HepG2 (cell line): Measurements from ENCODE around the gene CRYGA. TPM values are rescaled to one million over a fixed set of nuclear protein-coding genes. Genes with fewer than 3 reads are reported as not detected.

Experiments
- ATAC-seq: fragments of 200-7000 bp; cut with Tn5 transposase; 3 replicates; pipeline ENCODE4 v1.9.1; 2020; ENCODE audit warnings: mild to moderate bottlenecking, moderate library complexity
- BruUV-seq: library from RNA; stranded (reverse); fragments of 400-500 nt; replicated peaks from 2 replicates; lab custom pipeline; 2021; lab: Mats Ljungman, UMichigan
- CTCF ChIA-PET: fragments of 300-600 bp; formaldehyde crosslinking; extraction: SDS; loops from one replicate; lab custom pipeline; 2021; ENCODE audit warnings: low total read pairs, inconsistent platforms, low intra/inter-chr PET ratio; lab: Yijun Ruan, JAX
- POLR2A ChIA-PET: fragments of 350-600 bp; sonication (Branson Sonifier 250); formaldehyde crosslinking; loops from one replicate; lab custom pipeline; 2020; ENCODE audit warnings: antibody characterized with exemption, inconsistent platforms; lab: Yijun Ruan, JAX
- DNase-seq: peaks from one replicate; pipeline ENCODE4 v3.0.0-alpha.2; 2015; ENCODE audit warnings: low spot score
- FAIRE-seq: peaks from 3 replicates; lab custom pipeline; 2011; peaks lifted over from hg19 to GRCh38; lab: Jason Lieb, UNC
- H2AFZ ChIP-seq: one replicate; pipeline ENCODE4 v1.6.1; 2011; ENCODE audit warnings: low read length, inconsistent platforms
- H3K27ac ChIP-seq: fragments of 300-600 bp; 3 replicates; pipeline ENCODE4 v1.8.0; 2011; ENCODE audit warnings: mixed run types, mild to moderate bottlenecking, mixed read lengths, low read length, inconsistent platforms; ENCODE audit not compliant: insufficient read depth; ENCODE audit errors: extremely low read length
- H3K27me3 ChIP-seq, 2 experiments: fragments of 200-600 bp in 1 of 2; 2 replicates in 1 of 2; 3 replicates in 1 of 2; pipeline versions ENCODE4 v1.6.0 to v1.8.0; 2011; ENCODE audit warnings: low read length in 2 of 2, mild to moderate bottlenecking in 2 of 2, moderate library complexity in 2 of 2, inconsistent platforms in 1 of 2; ENCODE audit not compliant: insufficient read depth in 2 of 2, control insufficient read depth in 1 of 2
- H3K36me3 ChIP-seq, 2 experiments: fragments of 200-600 bp in 1 of 2; replicated peaks in 1 of 2; 2 replicates in 1 of 2; 3 replicates in 1 of 2; pipeline versions ENCODE4 v1.5.1 to v1.8.0; 2011; ENCODE audit warnings: low read length in 2 of 2, inconsistent platforms in 1 of 2; ENCODE audit not compliant: insufficient read depth in 2 of 2, control insufficient read depth in 1 of 2
- H3K4me1 ChIP-seq: 2 replicates; pipeline ENCODE4 v1.5.1; 2012; ENCODE audit warnings: low read length, inconsistent platforms; ENCODE audit not compliant: insufficient read depth
- H3K4me2 ChIP-seq: 2 replicates; pipeline ENCODE4 v1.6.0; 2011; ENCODE audit warnings: low read depth, low read length, inconsistent platforms
- H3K4me3 ChIP-seq, 3 experiments: fragments of 200-600 bp in 1 of 3; sonication (generic), shearing (Covaris generic) in 1 of 3; replicated peaks in 1 of 3; 2 replicates each; pipeline ENCODE4 v1.5.1; 2011 to 2016; ENCODE audit warnings: low read length in 3 of 3, inconsistent platforms in 2 of 3, low read depth in 2 of 3, mild to moderate bottlenecking in 2 of 3, control low read depth in 1 of 3, mixed read lengths in 1 of 3; ENCODE audit not compliant: insufficient read depth in 1 of 3
- H3K79me2 ChIP-seq: one replicate; pipeline ENCODE4 v1.6.1; 2011; ENCODE audit warnings: low read length, inconsistent platforms; ENCODE audit not compliant: insufficient read depth
- H3K9ac ChIP-seq: 2 replicates; pipeline ENCODE4 v1.6.0; 2011; ENCODE audit warnings: mild to moderate bottlenecking, low read depth, low read length, inconsistent platforms; ENCODE audit not compliant: insufficient read depth
- H3K9me3 ChIP-seq: 2 replicates; pipeline ENCODE4 v1.5.1; 2012; ENCODE audit warnings: mild to moderate bottlenecking, low read length
- H4K20me1 ChIP-seq: 2 replicates; pipeline ENCODE4 v1.6.0; 2011; ENCODE audit warnings: inconsistent platforms, mild to moderate bottlenecking, low read length, moderate library complexity; ENCODE audit not compliant: insufficient read depth
- ASH2L ChIP-seq: fragments of 300-600, 200-600 bp; sonication (generic); IDR thresholded peaks from 2 replicates; pipeline ENCODE4 v1.7.0; 2017; ENCODE audit warnings: low read depth, mild to moderate bottlenecking, moderate library complexity, mixed read lengths, low read length; ENCODE audit not compliant: insufficient read length
- CSRNP1 ChIP-seq: sonication (generic); formaldehyde crosslinking; IDR thresholded peaks from 2 replicates; pipeline ENCODE4 v1.8.1; 2023; ENCODE audit warnings: mild to moderate bottlenecking, missing genetic modification reagents
- EP300 ChIP-seq, 3 experiments: sonication (generic) in 1 of 3; formaldehyde crosslinking in 1 of 3; IDR thresholded peaks; 2 replicates each; pipeline versions ENCODE4 v1.5.1 to v1.6.1; 2011 to 2020; ENCODE audit warnings: low read depth in 2 of 3, low read length in 2 of 3, borderline replicate concordance in 1 of 3, improper control_type of control experiment in 1 of 3, mild to moderate bottlenecking in 1 of 3, missing genetic modification reagents in 1 of 3, moderate library complexity in 1 of 3
- GATA4 ChIP-seq: sonication (generic); IDR thresholded peaks from 2 replicates; pipeline ENCODE4 v1.6.1; 2016; ENCODE audit warnings: antibody characterized with exemption, low read depth, borderline replicate concordance
- TBP ChIP-seq: sonication (generic); formaldehyde crosslinking; IDR thresholded peaks from 2 replicates; pipeline ENCODE4 v1.5.0; 2020; ENCODE audit warnings: missing genetic modification reagents
- ZBTB34 ChIP-seq: sonication (generic); formaldehyde crosslinking; IDR thresholded peaks from 2 replicates; pipeline ENCODE4 v1.8.0; 2022; ENCODE audit warnings: mild to moderate bottlenecking, missing genetic modification reagents
- ZNF362 ChIP-seq: sonication (generic); formaldehyde crosslinking; IDR thresholded peaks from 2 replicates; pipeline ENCODE4 v1.4.0; 2020; ENCODE audit warnings: missing genetic modification reagents, mild to moderate bottlenecking, borderline replicate concordance
- ZNF512 ChIP-seq: sonication (generic); formaldehyde crosslinking; IDR thresholded peaks from 2 replicates; pipeline ENCODE4 v1.4.0; 2020; ENCODE audit warnings: mild to moderate bottlenecking, missing genetic modification reagents
- ZNF576 ChIP-seq: sonication (generic); formaldehyde crosslinking; IDR thresholded peaks from 2 replicates; pipeline ENCODE4 v1.4.0; 2020; ENCODE audit warnings: mild to moderate bottlenecking, missing genetic modification reagents
- WGBS: methylation state at CpG from one replicate; pipeline ENCODE4 v1.1.6; 2017; ENCODE audit warnings: low lambda C conversion rate; 5-methylcytosine and 5-hydroxymethylcytosine counted together
- in situ Hi-C: cut with HindIII; loops from 2 replicates; pipeline ENCODE4 v1.10.0; 2017; ENCODE audit warnings: low pct_unique_long_range_greater_than_20kb; ENCODE audit not compliant: extremely low pct_ligation_motif_present
- intact Hi-C: fragments of 100-400 bp; cut with micrococcal nuclease; formaldehyde crosslinking; loops from one replicate; pipeline ENCODE4 v1.10.0; 2022; ENCODE audit not compliant: unreplicated experiment
- polyA plus RNA-seq, 8 experiments: library from polyadenylated mRNA; depleted of rRNA in 3 of 8; stranded (reverse) in 7 of 8; unstranded in 1 of 8; fragments of >200 nt; fragmentation: Illumina TruSeq in 4 of 8; extraction: Trizol in 4 of 8; gene quantifications; 2 replicates each; pipeline versions ENCODE4 v1.2.1 to v1.2.3, GENCODE V29; 2011 to 2016; ENCODE audit warnings: low read depth in 4 of 8, missing spikeins in 1 of 8, mixed read lengths in 1 of 8; ENCODE audit not compliant: insufficient read depth in 1 of 8
- total RNA-seq, 5 experiments: library from RNA; depleted of rRNA; stranded (reverse); fragments of >200 nt; fragmentation: Illumina TruSeq; extraction: Trizol; gene quantifications; 2 replicates each; pipeline ENCODE4 v1.2.3, GENCODE V29; 2016; ENCODE audit warnings: low read depth in 1 of 5

CRYGA gene
- total and polyA plus RNA-seq, 2 of the 13 experiments (the other 11 are each of a cell fraction or from before 2014, with no cell fraction given): not detected

- H3K36me3 ChIP-seq: no peaks in the 10 kb centered on the region
- in situ Hi-C loops (no loop called here), intact Hi-C loops (no loop called here)
- H3K27me3 ChIP-seq: no peaks in the 10 kb centered on the region
- no peaks in the 10 kb centered on the region; the same call in 1 of the 2 replicates for H3K9me3 ChIP-seq
- H3K27ac ChIP-seq: peak overlapping the region; percentile 24
- peaks cover 31% of the 10 kb centered on the region for H3K4me1 ChIP-seq
- ChIA-PET CTCF (no interaction called here), POLR2A (interaction anchor here (0.9 to 2.1 kb wide), 4 partner anchors 10 to 425 kb away, joined by 3 to 10 read pairs (median 6); partner anchors contain the start of genes CCNYL1 and IDH1)
- ATAC-seq: peak; percentile 92
- H3K4me2 ChIP-seq: peak overlapping the region; percentile 58
- peak overlapping the region in 1 of 3 experiments; percentile 37; a peak in 2 of 6 replicates for H3K4me3 ChIP-seq
- H3K9ac ChIP-seq: peak overlapping the region; percentile 10; the same call in 1 of the 2 replicates
- BruUV-seq: no TSS peak
- WGBS: 54% methylated on average over 11 of the region's 11 CpGs
- peak overlapping the region; percentile 1 for H2AFZ ChIP-seq
- FAIRE-seq: peak; percentile 77
- peak; percentile 80 for DNase-seq
- H3K79me2 ChIP-seq: no peaks in the 10 kb centered on the region
- no peaks in the 10 kb centered on the region for H4K20me1 ChIP-seq
- TF ChIP-seq ASH2L: peak; percentile 59
- TF ChIP-seq GATA4: no peak; the same call in 1 of the 2 replicates
- peak in 1 of 2 experiments; percentile 55; a peak in 2 of 4 replicates for TF ChIP-seq EP300 (IDR thresholded peaks at IDR 0.05; ENCODE audit: low read depth in 2 of 2, low read length in 2 of 2)
- TF ChIP-seq EP300 (CRISPR knock-in tag; IDR thresholded peaks at IDR 0.05; ENCODE audit: borderline replicate concordance): no peak; the same call in 1 of the 2 replicates
- peak; percentile 79; the same call in 1 of the 2 replicates for TF ChIP-seq ZNF362 (CRISPR knock-in tag)
- no peak for TF ChIP-seq ZNF576 (CRISPR knock-in tag)
- TF ChIP-seq ZBTB34 (CRISPR knock-in tag): 0 out of 2 replicates have a peak, but pooled peaks have one; percentile 30
- no peak for TF ChIP-seq TBP (CRISPR knock-in tag)
- TF ChIP-seq CSRNP1: 0 out of 2 replicates have a peak, but pooled peaks have one; percentile 40
- TF ChIP-seq ZNF512 (CRISPR knock-in tag): no peak
Measured at GRCh38 chr2:208135794-208136715, 27.3 kb downstream of the CRYGA start.
